Measurements from ENCODE around the gene TMEM214. TPM values are rescaled to one million over a fixed set of nuclear protein-coding genes. Genes with fewer than 3 reads are reported as not detected.
A peak's percentile ranks its signal among the peaks of the same experiment; 100 is the strongest.

The TMEM214 gene
- total RNA-seq, 4 donors from 2014 or later = 26.7 to 47.7 (median 35.3) TPM

GRCh38 chr2:27083410-27084296, 50.9 kb downstream of the TMEM214 start:
- H3K4me1 ChIP-seq = peaks cover 37 to 94% (median 86%) of the 10 kb centered on the region in 4 donors
- H3K36me3 ChIP-seq = peaks cover 4 to 27% (median 14%) of the 10 kb centered on the region in 4 donors
- H3K27me3 ChIP-seq = no peaks in the 10 kb centered on the region
- intact Hi-C loops (cut with DNase I) = no loop called here
- no peaks in the 10 kb centered on the region for H3K9me3 ChIP-seq
- H3K4me3 ChIP-seq = no peak overlapping the region
- DNase-seq (ENCODE audit: extremely low spot score) = no peak
- peak overlapping the region in 3 of 4 donors; percentile 32 to 99 (median 94) for H3K27ac ChIP-seq (replicated peaks in 1 of 4)
- no peak for TF ChIP-seq EP300 (IDR thresholded peaks at IDR 0.05)
- peak in 1 of 2 donors; percentile 4 for TF ChIP-seq POLR2AphosphoS5 (IDR thresholded peaks at IDR 0.05)
- 70% methylated on average over 12 of the region's 20 CpGs for WGBS

GRCh38 chr2:27084297-27085061, 51.7 kb downstream of the TMEM214 start:
- H3K9me3 ChIP-seq = no peaks in the 10 kb centered on the region
- 56% methylated on average over 6 of the region's 6 CpGs for WGBS
- intact Hi-C loops (cut with DNase I) = loop anchor here (5.0 kb wide), 2 partner anchors 52 to 122 kb away; partner anchors contain the start of gene TMEM214
- DNase-seq (ENCODE audit: extremely low spot score) = no peak
- peak overlapping the region; percentile 92 to 95 (median 93) for H3K27ac ChIP-seq (replicated peaks in 1 of 4)
- no peak for TF ChIP-seq POLR2AphosphoS5 (IDR thresholded peaks at IDR 0.05)
- no peak for TF ChIP-seq POLR2A (IDR thresholded peaks at IDR 0.05; ENCODE audit: low read depth)
- TF ChIP-seq EP300 (IDR thresholded peaks at IDR 0.05) = no peak
- TF ChIP-seq, protein P1, sequence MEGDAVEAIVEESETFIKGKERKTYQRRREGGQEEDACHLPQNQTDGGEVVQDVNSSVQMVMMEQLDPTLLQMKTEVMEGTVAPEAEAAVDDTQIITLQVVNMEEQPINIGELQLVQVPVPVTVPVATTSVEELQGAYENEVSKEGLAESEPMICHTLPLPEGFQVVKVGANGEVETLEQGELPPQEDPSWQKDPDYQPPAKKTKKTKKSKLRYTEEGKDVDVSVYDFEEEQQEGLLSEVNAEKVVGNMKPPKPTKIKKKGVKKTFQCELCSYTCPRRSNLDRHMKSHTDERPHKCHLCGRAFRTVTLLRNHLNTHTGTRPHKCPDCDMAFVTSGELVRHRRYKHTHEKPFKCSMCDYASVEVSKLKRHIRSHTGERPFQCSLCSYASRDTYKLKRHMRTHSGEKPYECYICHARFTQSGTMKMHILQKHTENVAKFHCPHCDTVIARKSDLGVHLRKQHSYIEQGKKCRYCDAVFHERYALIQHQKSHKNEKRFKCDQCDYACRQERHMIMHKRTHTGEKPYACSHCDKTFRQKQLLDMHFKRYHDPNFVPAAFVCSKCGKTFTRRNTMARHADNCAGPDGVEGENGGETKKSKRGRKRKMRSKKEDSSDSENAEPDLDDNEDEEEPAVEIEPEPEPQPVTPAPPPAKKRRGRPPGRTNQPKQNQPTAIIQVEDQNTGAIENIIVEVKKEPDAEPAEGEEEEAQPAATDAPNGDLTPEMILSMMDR (IDR thresholded peaks at IDR 0.05) = no peak
- H3K27me3 ChIP-seq = no peaks in the 10 kb centered on the region
- peaks cover 37 to 87% (median 79%) of the 10 kb centered on the region in 4 donors for H3K4me1 ChIP-seq
- H3K36me3 ChIP-seq = peaks cover 4 to 27% (median 14%) of the 10 kb centered on the region in 4 donors
- no peak overlapping the region for H3K4me3 ChIP-seq

DNA sequence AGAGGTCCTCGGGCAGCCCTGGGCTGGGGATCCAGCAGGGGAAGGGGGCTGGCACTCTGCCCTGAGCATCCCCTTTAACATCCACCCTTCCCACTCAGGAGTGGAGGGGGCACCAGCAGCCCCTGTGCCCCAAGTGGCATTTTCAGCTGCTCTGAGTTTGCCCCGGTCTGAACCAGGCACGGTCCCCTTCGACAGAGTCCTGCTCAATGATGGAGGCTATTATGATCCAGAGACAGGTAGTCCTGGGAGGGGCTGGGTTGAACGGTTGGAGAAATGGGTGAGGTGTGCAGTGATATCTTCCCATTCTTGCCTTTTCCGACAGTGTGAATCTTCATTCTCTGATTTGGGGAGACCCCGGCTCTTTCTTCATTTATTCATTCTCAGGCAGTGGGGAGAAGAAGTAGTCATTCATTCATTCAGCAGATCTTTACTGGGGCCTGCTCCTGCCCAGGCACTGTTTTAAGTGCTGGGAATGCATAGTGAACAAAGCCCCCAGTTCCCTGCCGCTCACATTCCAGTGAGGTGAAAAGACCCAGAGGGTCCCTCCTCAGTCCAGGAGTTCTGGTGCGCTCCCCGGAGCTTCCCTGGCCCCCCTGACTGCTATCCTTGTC, 52.4 kb downstream of the TMEM214 start:
- intact Hi-C loops (cut with DNase I) = loop anchor here (5.0 kb wide), 2 partner anchors 53 to 123 kb away; partner anchors contain the start of gene TMEM214
- Histone ChIP-seq H3K27ac (replicated peaks in 1 of 4) (peak overlapping the region; percentile 92 to 95 (median 93)), H3K27me3 (no peaks in the 10 kb centered on the region), H3K4me1 (peaks cover 37 to 81% (median 72%) of the 10 kb centered on the region in 4 donors), H3K9me3 (no peaks in the 10 kb centered on the region), H3K4me3 (peak overlapping the region; percentile 68 to 81 (median 72)), H3K36me3 (peaks cover 4 to 27% (median 14%) of the 10 kb centered on the region in 4 donors)
- no peak for TF ChIP-seq EP300 (IDR thresholded peaks at IDR 0.05)
- no peak for TF ChIP-seq POLR2AphosphoS5 (IDR thresholded peaks at IDR 0.05)
- TF ChIP-seq, protein P1 (IDR thresholded peaks at IDR 0.05) = no peak
- TF ChIP-seq POLR2A (IDR thresholded peaks at IDR 0.05; ENCODE audit: low read depth) = no peak
- 57% methylated on average over 5 of the region's 10 CpGs for WGBS
- DNase-seq (ENCODE audit: extremely low spot score) = no peak

DNA sequence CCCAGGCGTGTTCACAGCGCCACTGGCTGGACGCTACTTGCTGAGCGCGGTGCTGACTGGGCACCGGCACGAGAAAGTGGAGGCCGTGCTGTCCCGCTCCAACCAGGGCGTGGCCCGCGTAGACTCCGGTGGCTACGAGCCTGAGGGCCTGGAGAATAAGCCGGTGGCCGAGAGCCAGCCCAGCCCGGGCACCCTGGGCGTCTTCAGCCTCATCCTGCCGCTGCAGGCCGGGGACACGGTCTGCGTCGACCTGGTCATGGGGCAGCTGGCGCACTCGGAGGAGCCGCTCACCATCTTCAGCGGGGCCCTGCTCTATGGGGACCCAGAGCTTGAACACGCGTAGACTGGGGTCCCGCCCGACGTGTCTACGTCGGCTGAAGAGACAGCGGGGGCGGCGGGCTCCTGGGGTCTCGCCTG, 52.9 kb downstream of the TMEM214 start:
- H3K9me3 ChIP-seq = no peaks in the 10 kb centered on the region
- 2% methylated on average over 26 of the region's 38 CpGs for WGBS
- TF ChIP-seq EP300 (IDR thresholded peaks at IDR 0.05) = no peak
- TF ChIP-seq POLR2AphosphoS5 (IDR thresholded peaks at IDR 0.05) = peak; percentile 74 to 82
- TF ChIP-seq POLR2A (IDR thresholded peaks at IDR 0.05; ENCODE audit: low read depth) = no peak
- TF ChIP-seq, protein P1 (IDR thresholded peaks at IDR 0.05) = peak; percentile 62 to 74 (median 63)
- peak overlapping the region; percentile 92 to 95 (median 93) for H3K27ac ChIP-seq (replicated peaks in 1 of 4)
- peaks cover 34 to 75% (median 67%) of the 10 kb centered on the region in 4 donors for H3K4me1 ChIP-seq
- no peaks in the 10 kb centered on the region for H3K27me3 ChIP-seq
- intact Hi-C loops (cut with DNase I) = loop anchor here (1.0 to 5.0 kb wide), 3 partner anchors 35 to 123 kb away; partner anchors contain the start of gene TMEM214
- peaks cover 4 to 27% (median 14%) of the 10 kb centered on the region in 4 donors for H3K36me3 ChIP-seq
- no peak for DNase-seq (ENCODE audit: extremely low spot score)
- H3K4me3 ChIP-seq = peak overlapping the region; percentile 68 to 81 (median 72)

Data from esophagus muscularis mucosa (tissue), 4 donors.